ENCODE results near the gene CCDC88C. TPM values are rescaled to one million over a fixed set of nuclear protein-coding genes. Genes with fewer than 3 reads are reported as not detected.

CCDC88C gene
- total and polyA plus RNA-seq, 9 donors: 7.4 to 13.1 (median 12.1) TPM

DNA sequence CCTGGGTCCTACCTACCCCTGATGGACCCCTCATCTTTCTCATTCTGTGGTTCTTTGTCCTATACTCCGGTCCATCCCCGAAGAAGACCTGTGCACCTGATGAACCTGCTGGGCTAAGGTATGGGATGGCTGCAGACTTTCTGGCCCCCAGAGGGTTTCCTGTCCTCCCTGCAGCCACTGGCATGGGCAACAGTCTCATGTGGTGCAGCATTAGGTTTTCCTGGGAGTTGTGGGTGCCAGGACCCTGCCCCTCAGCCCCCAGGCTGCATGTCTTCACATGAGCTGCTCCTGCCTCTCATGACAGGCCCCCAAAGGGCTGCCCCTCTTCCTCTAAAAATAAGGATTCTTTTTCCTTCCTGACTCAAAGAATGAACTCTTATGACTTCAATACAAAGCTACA is 100.9 kb downstream of the CCDC88C start:
- Histone ChIP-seq H3K27me3 (ENCODE audit: control insufficient read depth, insufficient read depth, low read length) (no peaks in the 10 kb centered on the region), H3K4me3 (ENCODE audit: low read length) (no peak overlapping the region), H3K9me3 (replicated peaks; ENCODE audit: control insufficient read depth, low read depth, low read length) (no peaks in the 10 kb centered on the region), H3K36me3 (ENCODE audit: control insufficient read depth, insufficient read depth, low read length) (peaks cover 30% of the 10 kb centered on the region), H3K4me1 (ENCODE audit: control insufficient read depth, insufficient read depth, low read length) (peaks cover 13% of the 10 kb centered on the region), H3K27ac (ENCODE audit: low read length) (no peak overlapping the region)
- no peak for DNase-seq
- 100% methylated on average over 1 of the region's 2 CpGs for WGBS (ENCODE audit: insufficient coverage)

DNA sequence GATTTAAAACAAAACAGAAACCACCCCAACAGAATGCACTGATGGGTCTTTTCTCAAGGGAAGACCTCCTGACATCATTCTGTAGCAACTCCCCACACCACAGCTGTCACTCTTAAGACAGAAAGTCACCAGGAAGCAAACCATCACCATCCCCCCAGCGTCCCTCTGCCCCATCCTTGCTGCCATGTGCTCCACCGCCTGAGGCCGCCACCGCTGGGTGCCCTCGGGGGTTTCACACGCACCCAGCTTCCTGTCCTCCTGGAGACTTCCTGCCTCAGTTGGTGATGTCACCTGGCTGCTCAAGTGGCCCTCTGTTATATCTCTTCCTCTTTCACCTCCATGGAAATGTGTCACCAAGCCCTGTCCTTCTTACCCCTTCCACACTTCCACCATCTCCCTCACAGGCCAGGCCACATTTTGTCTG is 101.8 kb downstream of the CCDC88C start:
- 83% methylated on average over 6 of the region's 6 CpGs for WGBS (ENCODE audit: insufficient coverage)

DNA sequence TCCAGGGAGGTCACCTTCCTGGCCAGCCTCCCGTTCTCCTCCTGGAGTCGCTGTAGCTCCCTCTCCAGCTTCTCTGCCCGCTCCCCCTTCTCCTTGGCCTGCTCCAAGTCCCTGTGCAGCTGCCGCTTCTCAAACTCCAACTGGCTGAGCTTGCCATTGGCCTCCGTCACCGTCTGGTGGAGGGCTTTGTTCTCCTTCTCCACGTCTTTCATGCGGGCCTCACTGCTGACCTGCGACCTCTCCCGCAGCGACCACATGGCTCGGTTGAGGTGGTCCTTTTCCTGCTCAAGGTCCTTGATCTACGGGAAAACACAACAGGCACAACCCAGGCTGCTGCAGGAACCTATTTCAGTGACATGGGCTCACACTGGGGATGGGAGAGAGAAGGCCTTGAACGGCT is 103.8 kb downstream of the CCDC88C start:
- Histone ChIP-seq H3K27me3 (ENCODE audit: control insufficient read depth, insufficient read depth, low read length) (no peaks in the 10 kb centered on the region), H3K36me3 (ENCODE audit: control insufficient read depth, insufficient read depth, low read length) (peaks cover 25% of the 10 kb centered on the region), H3K4me1 (ENCODE audit: control insufficient read depth, insufficient read depth, low read length) (peaks cover 13% of the 10 kb centered on the region), H3K4me3 (ENCODE audit: low read length) (no peak overlapping the region), H3K27ac (ENCODE audit: low read length) (no peak overlapping the region), H3K9me3 (replicated peaks; ENCODE audit: control insufficient read depth, low read depth, low read length) (no peaks in the 10 kb centered on the region)
- WGBS (ENCODE audit: insufficient coverage): 84% methylated on average over 12 of the region's 14 CpGs
- DNase-seq: no peak

More for the DNA sequence above, 101.8 kb downstream of the CCDC88C start:
- no peak for DNase-seq
- Histone ChIP-seq H3K4me3 (ENCODE audit: low read length) (no peak overlapping the region), H3K27ac (ENCODE audit: low read length) (no peak overlapping the region), H3K4me1 (ENCODE audit: control insufficient read depth, insufficient read depth, low read length) (peaks cover 13% of the 10 kb centered on the region), H3K36me3 (ENCODE audit: control insufficient read depth, insufficient read depth, low read length) (peaks cover 28% of the 10 kb centered on the region), H3K27me3 (ENCODE audit: control insufficient read depth, insufficient read depth, low read length) (no peaks in the 10 kb centered on the region), H3K9me3 (replicated peaks; ENCODE audit: control insufficient read depth, low read depth, low read length) (no peaks in the 10 kb centered on the region)

DNA sequence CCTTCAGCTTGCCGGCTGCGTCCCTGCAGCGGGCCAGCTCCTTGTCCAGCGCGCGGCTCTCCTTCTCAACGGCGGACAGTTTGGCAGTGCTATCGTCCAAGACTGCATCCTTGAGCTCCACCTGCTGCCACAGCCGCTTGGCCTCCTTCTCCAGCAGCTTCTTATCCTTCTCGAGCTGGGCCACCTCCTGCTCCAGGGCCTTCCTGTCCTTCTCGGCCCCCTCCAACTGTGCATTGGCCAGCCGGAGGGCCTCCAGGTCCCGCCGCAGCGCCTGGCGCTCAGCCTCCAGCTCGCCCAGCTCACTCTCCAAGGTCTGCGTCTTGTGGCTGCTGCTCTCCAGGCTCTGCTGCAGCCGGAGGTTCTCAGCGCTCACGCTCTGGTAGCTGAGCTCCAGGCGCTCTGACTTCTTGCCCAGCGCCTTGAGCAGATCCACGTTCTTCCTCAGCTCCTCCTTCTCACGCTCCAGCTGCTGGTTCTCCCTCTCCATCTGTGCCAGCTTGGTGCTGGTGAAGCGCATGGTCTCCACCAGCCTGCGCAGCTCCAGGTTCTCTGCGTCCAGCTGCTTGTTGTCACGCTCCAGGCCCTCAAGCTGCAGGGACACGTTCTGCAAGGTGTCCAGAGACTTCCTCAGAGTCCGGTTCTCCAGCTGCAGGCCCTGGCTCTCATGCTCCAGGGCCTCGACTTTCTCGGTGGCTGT is 104.3 kb downstream of the CCDC88C start:
- Histone ChIP-seq H3K4me1 (ENCODE audit: control insufficient read depth, insufficient read depth, low read length) (peaks cover 13% of the 10 kb centered on the region), H3K9me3 (replicated peaks; ENCODE audit: control insufficient read depth, low read depth, low read length) (no peaks in the 10 kb centered on the region), H3K36me3 (ENCODE audit: control insufficient read depth, insufficient read depth, low read length) (peaks cover 26% of the 10 kb centered on the region), H3K4me3 (ENCODE audit: low read length) (no peak overlapping the region), H3K27me3 (ENCODE audit: control insufficient read depth, insufficient read depth, low read length) (no peaks in the 10 kb centered on the region), H3K27ac (ENCODE audit: low read length) (no peak overlapping the region)
- no peak for DNase-seq
- WGBS (ENCODE audit: insufficient coverage): 91% methylated on average over 34 of the region's 34 CpGs

DNA sequence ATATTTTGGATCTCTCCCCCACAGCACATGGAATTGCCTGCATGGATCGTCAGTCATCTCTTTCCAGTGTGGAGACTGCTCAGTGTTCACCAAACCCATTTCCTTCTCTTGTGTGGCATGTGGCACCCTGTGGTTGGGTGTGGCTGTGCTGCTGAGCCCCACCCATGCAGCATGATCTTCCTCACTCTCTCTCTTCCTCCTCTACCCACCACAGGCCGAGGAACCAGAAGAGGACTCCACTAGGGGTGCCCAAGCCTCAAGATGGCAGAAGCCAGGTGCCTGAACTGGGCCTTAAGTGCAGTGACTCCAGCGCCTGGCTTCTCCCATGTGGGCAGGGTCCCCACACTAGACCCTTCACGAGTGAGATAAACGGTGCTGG is 106.3 kb downstream of the CCDC88C start:
- Histone ChIP-seq H3K27ac (ENCODE audit: low read length) (no peak overlapping the region), H3K27me3 (ENCODE audit: control insufficient read depth, insufficient read depth, low read length) (no peaks in the 10 kb centered on the region), H3K4me1 (ENCODE audit: control insufficient read depth, insufficient read depth, low read length) (no peaks in the 10 kb centered on the region), H3K4me3 (ENCODE audit: low read length) (no peak overlapping the region), H3K36me3 (ENCODE audit: control insufficient read depth, insufficient read depth, low read length) (peaks cover 39% of the 10 kb centered on the region), H3K9me3 (replicated peaks; ENCODE audit: control insufficient read depth, low read depth, low read length) (no peaks in the 10 kb centered on the region)
- no peak for DNase-seq
- 64% methylated on average over 3 of the region's 5 CpGs for WGBS (ENCODE audit: insufficient coverage)

DNA sequence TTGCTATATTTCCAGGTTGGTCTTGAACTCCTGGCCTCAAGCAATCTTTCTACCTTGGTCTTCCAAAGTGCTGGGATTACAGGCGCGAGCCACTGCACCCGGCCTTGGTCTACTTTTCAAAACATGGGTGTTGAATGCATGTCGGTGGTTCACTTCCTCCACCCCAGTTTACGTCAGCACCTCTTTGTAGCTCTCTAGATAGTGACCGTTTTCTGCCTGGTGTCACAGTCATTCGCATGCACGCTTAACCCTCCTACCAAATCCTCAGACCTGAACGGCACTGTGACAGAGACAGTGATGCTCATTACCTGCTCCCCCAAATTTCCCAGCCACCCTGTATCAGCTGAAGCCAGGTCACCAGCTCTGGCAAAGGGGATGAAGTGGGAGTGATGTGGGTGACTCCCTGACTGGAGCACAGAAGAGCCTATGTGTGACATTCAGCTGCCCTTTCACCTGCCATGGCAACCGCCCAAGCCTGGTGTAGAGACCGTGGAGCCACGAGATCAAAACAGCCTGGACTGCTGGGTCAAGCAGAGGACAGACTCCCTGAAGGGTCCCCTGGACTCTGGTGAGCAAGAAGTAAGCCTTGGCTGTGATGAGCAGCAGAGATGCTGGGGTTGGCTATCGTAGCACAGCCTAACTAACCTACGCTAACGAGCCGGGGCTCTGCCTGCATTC is 106.9 kb downstream of the CCDC88C start:
- no peaks in the 10 kb centered on the region for H3K27me3 ChIP-seq (ENCODE audit: control insufficient read depth, insufficient read depth, low read length)
- H3K27ac ChIP-seq (ENCODE audit: low read length): no peak overlapping the region
- no peaks in the 10 kb centered on the region for H3K4me1 ChIP-seq (ENCODE audit: control insufficient read depth, insufficient read depth, low read length)
- no peaks in the 10 kb centered on the region for H3K9me3 ChIP-seq (replicated peaks; ENCODE audit: control insufficient read depth, low read depth, low read length)
- H3K36me3 ChIP-seq (ENCODE audit: control insufficient read depth, insufficient read depth, low read length): peaks cover 41% of the 10 kb centered on the region
- DNase-seq: no peak
- no peak overlapping the region for H3K4me3 ChIP-seq (ENCODE audit: low read length)
- WGBS (ENCODE audit: insufficient coverage): 83% methylated on average over 15 of the region's 16 CpGs

DNA sequence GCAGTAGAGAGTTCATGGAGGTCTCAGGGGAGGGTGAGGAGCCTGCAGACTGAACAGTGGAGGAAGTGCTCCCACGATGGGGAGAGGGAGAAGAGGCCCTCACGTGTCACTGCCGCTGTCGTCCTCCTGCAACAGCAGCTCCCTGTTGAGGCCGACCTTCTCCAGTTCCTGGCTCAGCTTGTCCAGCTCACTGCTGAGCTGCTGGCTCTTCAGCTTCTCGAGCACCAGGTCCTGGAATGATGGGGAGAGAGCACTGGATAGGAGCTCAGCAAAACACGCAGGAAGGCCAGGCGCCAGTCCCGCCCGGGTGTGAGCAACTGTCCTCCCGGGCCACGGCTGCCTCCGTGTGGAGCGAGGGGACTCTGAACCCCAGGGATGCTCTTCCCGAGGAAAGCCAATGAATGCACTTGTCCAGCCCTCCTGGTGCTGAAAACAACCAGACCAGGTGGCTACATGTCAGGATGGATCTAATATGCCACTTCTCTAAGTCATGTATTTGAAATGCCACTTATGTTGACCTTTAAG is 107.8 kb downstream of the CCDC88C start:
- Histone ChIP-seq H3K9me3 (replicated peaks; ENCODE audit: control insufficient read depth, low read depth, low read length) (no peaks in the 10 kb centered on the region), H3K36me3 (ENCODE audit: control insufficient read depth, insufficient read depth, low read length) (peaks cover 39% of the 10 kb centered on the region), H3K27ac (ENCODE audit: low read length) (no peak overlapping the region), H3K27me3 (ENCODE audit: control insufficient read depth, insufficient read depth, low read length) (no peaks in the 10 kb centered on the region), H3K4me3 (ENCODE audit: low read length) (no peak overlapping the region), H3K4me1 (ENCODE audit: control insufficient read depth, insufficient read depth, low read length) (no peaks in the 10 kb centered on the region)
- no peak for DNase-seq
- WGBS (ENCODE audit: insufficient coverage): 77% methylated on average over 14 of the region's 15 CpGs

DNA sequence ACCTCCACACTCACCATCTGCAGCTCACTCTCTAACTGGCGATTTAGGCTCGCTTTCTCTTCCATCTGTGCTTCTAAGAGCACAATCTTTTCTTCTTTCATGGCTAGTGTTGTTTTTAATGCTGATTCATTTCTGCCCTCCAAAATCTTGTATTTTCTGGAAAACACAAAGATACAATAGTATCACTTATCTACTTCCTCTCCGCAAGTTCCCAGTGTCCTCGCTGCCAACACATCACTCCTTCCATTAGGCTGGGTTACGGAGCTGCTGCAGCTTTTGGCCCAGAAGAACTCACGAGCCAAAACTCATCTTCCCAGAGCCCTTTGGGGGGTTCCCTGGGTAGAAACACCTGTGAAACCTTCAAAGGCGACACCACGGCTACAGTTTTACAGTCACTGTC is 109.3 kb downstream of the CCDC88C start:
- H3K9me3 ChIP-seq (replicated peaks; ENCODE audit: control insufficient read depth, low read depth, low read length): no peaks in the 10 kb centered on the region
- H3K36me3 ChIP-seq (ENCODE audit: control insufficient read depth, insufficient read depth, low read length): peaks cover 35% of the 10 kb centered on the region
- H3K4me3 ChIP-seq (ENCODE audit: low read length): no peak overlapping the region
- H3K4me1 ChIP-seq (ENCODE audit: control insufficient read depth, insufficient read depth, low read length): peaks cover 5% of the 10 kb centered on the region
- H3K27me3 ChIP-seq (ENCODE audit: control insufficient read depth, insufficient read depth, low read length): no peaks in the 10 kb centered on the region
- H3K27ac ChIP-seq (ENCODE audit: low read length): no peak overlapping the region
- 96% methylated on average over 5 of the region's 8 CpGs for WGBS (ENCODE audit: insufficient coverage)
- DNase-seq: no peak

DNA sequence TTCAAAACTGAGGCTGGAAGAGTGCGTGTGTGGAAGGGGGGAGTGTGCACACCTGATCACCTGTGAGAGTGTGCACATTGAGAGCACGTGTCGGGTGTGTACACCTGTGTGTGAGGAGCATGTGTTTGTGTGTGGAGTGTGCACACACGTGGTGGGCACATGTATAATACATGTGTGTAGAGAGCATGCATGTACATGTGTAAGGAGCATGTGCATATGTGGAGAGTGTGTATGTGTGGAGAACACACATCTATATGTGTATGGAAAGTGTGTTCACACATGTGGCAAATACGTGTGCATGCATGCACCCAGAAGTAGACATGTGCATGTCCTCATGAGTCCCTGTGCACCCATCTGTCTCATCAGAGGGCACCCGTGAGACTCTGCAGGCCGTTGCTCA is 110.0 kb downstream of the CCDC88C start:
- Histone ChIP-seq H3K4me3 (ENCODE audit: low read length) (no peak overlapping the region), H3K9me3 (replicated peaks; ENCODE audit: control insufficient read depth, low read depth, low read length) (no peaks in the 10 kb centered on the region), H3K4me1 (ENCODE audit: control insufficient read depth, insufficient read depth, low read length) (peaks cover 5% of the 10 kb centered on the region), H3K27me3 (ENCODE audit: control insufficient read depth, insufficient read depth, low read length) (no peaks in the 10 kb centered on the region), H3K36me3 (ENCODE audit: control insufficient read depth, insufficient read depth, low read length) (peaks cover 35% of the 10 kb centered on the region), H3K27ac (ENCODE audit: low read length) (no peak overlapping the region)
- 86% methylated on average over 7 of the region's 7 CpGs for WGBS (ENCODE audit: insufficient coverage)
- DNase-seq: no peak

DNA sequence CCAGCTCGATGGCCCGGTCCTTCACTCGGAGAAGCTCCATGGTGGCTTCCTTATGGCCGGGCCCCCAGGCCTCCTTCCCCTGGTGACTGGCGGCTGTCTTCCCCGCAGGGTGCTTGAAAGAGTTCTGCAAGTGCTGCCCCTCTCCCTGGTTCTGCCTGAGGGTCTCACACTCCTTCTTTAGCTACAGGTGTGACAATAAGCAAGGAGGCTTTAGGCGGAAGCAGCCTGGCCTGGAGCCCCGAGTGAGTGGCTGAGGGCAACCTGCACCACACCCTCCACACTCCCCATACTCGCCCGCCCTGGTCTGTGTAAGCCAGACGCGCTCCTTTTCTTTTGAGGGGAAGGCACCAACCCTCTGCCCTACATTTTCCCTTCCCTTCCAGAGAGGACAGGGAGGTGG is 110.6 kb downstream of the CCDC88C start:
- peaks cover 37% of the 10 kb centered on the region for H3K36me3 ChIP-seq (ENCODE audit: control insufficient read depth, insufficient read depth, low read length)
- no peak overlapping the region for H3K27ac ChIP-seq (ENCODE audit: low read length)
- no peak for DNase-seq
- 90% methylated on average over 10 of the region's 12 CpGs for WGBS (ENCODE audit: insufficient coverage)
- no peaks in the 10 kb centered on the region for H3K9me3 ChIP-seq (replicated peaks; ENCODE audit: control insufficient read depth, low read depth, low read length)
- no peaks in the 10 kb centered on the region for H3K27me3 ChIP-seq (ENCODE audit: control insufficient read depth, insufficient read depth, low read length)
- peaks cover 5% of the 10 kb centered on the region for H3K4me1 ChIP-seq (ENCODE audit: control insufficient read depth, insufficient read depth, low read length)
- no peak overlapping the region for H3K4me3 ChIP-seq (ENCODE audit: low read length)

Data from muscle of leg (tissue), 11 donors.